C4-2B (cell line): ENCODE measurements around the gene ARHGAP26.
A peak's percentile ranks its signal among the peaks of the same experiment; 100 is the strongest.

Source experiments
- ZFX ChIP-seq: fragments of 450-650 bp; IDR thresholded peaks from 2 replicates; pipeline ENCODE4 v1.6.1; 2017
- TF ChIP-seq, protein P1 (sequence below): fragments of 450-650 bp; conservative IDR thresholded peaks from 2 replicates; pipeline ENCODE4 v1.5.1; 2017; ENCODE audit warnings: mild to moderate bottlenecking

DNA sequence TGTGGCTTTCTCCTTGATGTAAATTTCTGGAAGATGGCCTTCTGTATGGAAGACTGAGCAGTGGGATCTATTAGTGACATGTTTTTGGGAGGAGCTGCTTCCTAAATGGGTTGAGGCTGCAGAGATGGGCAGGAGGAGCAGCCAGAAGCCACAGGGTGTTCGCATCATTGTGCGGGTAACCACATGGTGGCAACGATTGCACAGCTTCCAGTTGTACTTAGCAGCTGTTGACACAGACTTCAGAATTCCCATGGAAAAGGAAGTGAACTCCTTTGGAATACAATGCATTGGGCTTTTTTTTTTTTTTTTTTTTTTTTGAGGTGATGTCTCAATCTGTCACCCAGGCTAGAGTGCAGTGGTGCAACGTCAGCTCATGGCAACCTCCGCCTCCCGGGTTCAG lies 336.0 kb downstream of the ARHGAP26 start:
- TF ChIP-seq, protein P1, sequence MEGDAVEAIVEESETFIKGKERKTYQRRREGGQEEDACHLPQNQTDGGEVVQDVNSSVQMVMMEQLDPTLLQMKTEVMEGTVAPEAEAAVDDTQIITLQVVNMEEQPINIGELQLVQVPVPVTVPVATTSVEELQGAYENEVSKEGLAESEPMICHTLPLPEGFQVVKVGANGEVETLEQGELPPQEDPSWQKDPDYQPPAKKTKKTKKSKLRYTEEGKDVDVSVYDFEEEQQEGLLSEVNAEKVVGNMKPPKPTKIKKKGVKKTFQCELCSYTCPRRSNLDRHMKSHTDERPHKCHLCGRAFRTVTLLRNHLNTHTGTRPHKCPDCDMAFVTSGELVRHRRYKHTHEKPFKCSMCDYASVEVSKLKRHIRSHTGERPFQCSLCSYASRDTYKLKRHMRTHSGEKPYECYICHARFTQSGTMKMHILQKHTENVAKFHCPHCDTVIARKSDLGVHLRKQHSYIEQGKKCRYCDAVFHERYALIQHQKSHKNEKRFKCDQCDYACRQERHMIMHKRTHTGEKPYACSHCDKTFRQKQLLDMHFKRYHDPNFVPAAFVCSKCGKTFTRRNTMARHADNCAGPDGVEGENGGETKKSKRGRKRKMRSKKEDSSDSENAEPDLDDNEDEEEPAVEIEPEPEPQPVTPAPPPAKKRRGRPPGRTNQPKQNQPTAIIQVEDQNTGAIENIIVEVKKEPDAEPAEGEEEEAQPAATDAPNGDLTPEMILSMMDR, result peak; percentile 56
- no peak for TF ChIP-seq ZFX
